Activated B cell treated with CpG ODN at 0.5 μM for 24 hours (primary cell): Measurements from ENCODE around the gene ADAM33. TPM values are rescaled to one million over a fixed set of nuclear protein-coding genes. Genes with fewer than 3 reads are reported as not detected.

Source experiments
- ATAC-seq: fragments of 200-7000 bp; cut with Tn5 transposase; one replicate; pipeline ENCODE4 v1.10.0; 2021; ENCODE audit warnings: low read depth, mild to moderate bottlenecking, moderate library complexity
- CTCF ChIA-PET: fragments of 350-600 bp; sonication (Branson Sonifier 250); formaldehyde crosslinking; loops from one replicate; lab custom pipeline; 2021; ENCODE audit warnings: antibody characterized with exemption; lab: Charles Lee
- POLR2A ChIA-PET: fragments of 350-600 bp; sonication (Branson Sonifier 250); formaldehyde crosslinking; loops from one replicate; lab custom pipeline; 2021; ENCODE audit warnings: antibody characterized with exemption; lab: Charles Lee
- DNase-seq: peaks from one replicate; pipeline ENCODE4 v3.0.0; 2022
- H3K27ac Mint-ChIP-seq: one replicate; pipeline ENCODE4 v1.8.0; 2020; ENCODE audit warnings: mixed read lengths
- H3K27me3 Mint-ChIP-seq: one replicate; pipeline ENCODE4 v1.8.0; 2021; ENCODE audit warnings: mixed read lengths
- H3K36me3 Mint-ChIP-seq: one replicate; pipeline ENCODE4 v1.8.0; 2021; ENCODE audit warnings: low read depth, mixed read lengths
- H3K4me1 Mint-ChIP-seq: one replicate; pipeline ENCODE4 v1.8.0; 2021; ENCODE audit warnings: mixed read lengths
- H3K4me3 Mint-ChIP-seq: one replicate; pipeline ENCODE4 v1.8.0; 2020; ENCODE audit warnings: mild to moderate bottlenecking, mixed read lengths
- H3K9me3 Mint-ChIP-seq: one replicate; pipeline ENCODE4 v1.8.0; 2020; ENCODE audit warnings: mixed read lengths
- CTCF ChIP-seq: fragments of 200-600 bp; IDR thresholded peaks from one replicate; pipeline ENCODE4 v1.8.0; 2022; ENCODE audit warnings: antibody characterized with exemption, mild to moderate bottlenecking
- intact Hi-C: fragments of 100-400 bp; cut with micrococcal nuclease; formaldehyde crosslinking; loops from one replicate; pipeline ENCODE4 v1.15.1; 2024
- total RNA-seq: library from RNA; stranded (reverse); gene quantifications from 2 replicates; pipeline ENCODE4 v1.2.3, GENCODE V29; 2022

Gene ADAM33
- total RNA-seq, 1 donor from 2014 or later, result not detected

GRCh38 chr20:3652676-3653596, 28.9 kb downstream of the ADAM33 start:
- no peak overlapping the region for H3K27ac Mint-ChIP-seq
- CTCF ChIA-PET, result no interaction called here
- peaks cover 6% of the 10 kb centered on the region for H3K4me1 Mint-ChIP-seq
- TF ChIP-seq CTCF, result no peak
- intact Hi-C loops, result no loop called here
- DNase-seq (no peak), ATAC-seq (no peak)
- H3K4me3 Mint-ChIP-seq, result no peak overlapping the region
- peaks cover 8% of the 10 kb centered on the region for H3K9me3 Mint-ChIP-seq
- POLR2A ChIA-PET, result interaction anchor here (0.7 kb wide), 1 partner anchor 51 kb away, joined by 7 read pairs; no protein-coding TSS in a partner anchor
- H3K36me3 Mint-ChIP-seq, result peaks cover 10% of the 10 kb centered on the region
- H3K27me3 Mint-ChIP-seq, result no peaks in the 10 kb centered on the region

DNA sequence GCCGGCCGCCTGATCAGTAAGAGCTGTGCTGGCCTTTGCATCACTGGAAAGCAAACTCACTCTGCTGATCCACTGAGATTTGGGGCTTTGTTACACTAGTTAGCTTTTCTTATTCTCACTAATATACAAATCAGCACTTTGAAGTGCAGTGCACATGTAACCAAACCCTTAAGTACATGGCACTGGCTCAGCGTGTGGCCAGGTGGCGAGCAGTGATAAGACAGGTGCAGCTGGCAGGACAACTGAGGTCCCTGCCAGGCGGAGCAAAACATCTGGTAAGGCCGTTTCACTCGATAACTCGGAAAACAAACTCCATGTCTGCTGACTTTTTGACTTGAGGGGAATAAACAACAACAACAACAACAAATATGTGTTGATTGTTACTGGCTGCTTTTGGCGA, 29.6 kb downstream of the ADAM33 start:
- CTCF ChIA-PET, result no interaction called here
- Mint-ChIP-seq H3K4me3 (no peak overlapping the region), H3K4me1 (peaks cover 6% of the 10 kb centered on the region), H3K36me3 (peaks cover 16% of the 10 kb centered on the region), H3K27ac (no peak overlapping the region), H3K27me3 (no peaks in the 10 kb centered on the region), H3K9me3 (peaks cover 8% of the 10 kb centered on the region)
- POLR2A ChIA-PET, result no interaction called here
- intact Hi-C loops, result no loop called here
- DNase-seq (no peak), ATAC-seq (no peak)
- TF ChIP-seq CTCF, result no peak

GRCh38 chr20:3651204-3651962, 30.4 kb downstream of the ADAM33 start:
- DNase-seq, result no peak
- ChIA-PET POLR2A (no interaction called here), CTCF (no interaction called here)
- intact Hi-C loops, result no loop called here
- Mint-ChIP-seq H3K4me3 (no peak overlapping the region), H3K9me3 (peaks cover 8% of the 10 kb centered on the region), H3K36me3 (peaks cover 24% of the 10 kb centered on the region), H3K27me3 (no peaks in the 10 kb centered on the region), H3K27ac (no peak overlapping the region), H3K4me1 (peaks cover 6% of the 10 kb centered on the region)
- no peak for ATAC-seq
- no peak for TF ChIP-seq CTCF

DNA sequence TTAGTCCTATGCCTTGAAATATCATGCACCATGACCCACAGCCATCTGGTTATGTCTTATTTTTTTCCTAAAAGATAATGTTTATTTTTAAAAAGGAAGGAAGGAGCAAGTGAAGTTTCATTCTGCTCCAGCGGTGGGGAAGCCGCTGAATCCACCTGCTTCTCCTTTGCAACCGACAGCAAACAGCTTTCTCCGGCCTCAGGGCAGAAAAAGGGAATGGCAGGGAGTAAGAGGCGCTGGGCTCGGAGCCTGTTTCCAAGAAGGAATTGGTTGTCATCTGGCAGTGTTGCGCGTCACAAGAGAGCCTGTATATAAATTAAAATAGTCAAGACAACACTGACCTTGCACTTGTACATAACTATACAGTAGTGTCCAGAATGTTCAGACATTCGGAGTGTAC, 32.9 kb downstream of the ADAM33 start:
- CTCF ChIA-PET, result no interaction called here
- ATAC-seq, result no peak

More for the DNA sequence above, 32.9 kb downstream of the ADAM33 start:
- Mint-ChIP-seq H3K9me3 (peaks cover 6% of the 10 kb centered on the region), H3K36me3 (peaks cover 47% of the 10 kb centered on the region), H3K4me3 (no peak overlapping the region), H3K4me1 (peaks cover 6% of the 10 kb centered on the region), H3K27me3 (no peaks in the 10 kb centered on the region), H3K27ac (no peak overlapping the region)
- TF ChIP-seq CTCF, result no peak
- intact Hi-C loops, result no loop called here
- POLR2A ChIA-PET, result no interaction called here
- no peak for DNase-seq
